ENCODE results near the gene TMBIM6. TPM values are rescaled to one million over a fixed set of nuclear protein-coding genes. Genes with fewer than 3 reads are reported as not detected.

TMBIM6 gene
- total RNA-seq, 1 experiment from 2014 or later = 402 TPM

GRCh38 chr12:49801141-49802063, 60.0 kb downstream of the TMBIM6 start:
- no peaks in the 10 kb centered on the region for H3K27me3 ChIP-seq (ENCODE audit: low read length)
- H4K20me1 ChIP-seq (ENCODE audit: low read length) = no peaks in the 10 kb centered on the region
- no peaks in the 10 kb centered on the region for H3K79me2 ChIP-seq (ENCODE audit: low read length)
- no peaks in the 10 kb centered on the region for H3K9me3 ChIP-seq (ENCODE audit: low read length)
- no peaks in the 10 kb centered on the region for H3K4me1 ChIP-seq (ENCODE audit: insufficient read depth, low read length)
- no peak overlapping the region for H3K27ac ChIP-seq (ENCODE audit: low read length)
- POLR2A ChIA-PET (ENCODE audit: unreplicated experiment) = interaction anchor here (0.6 kb wide), 1 partner anchor 1024 kb away, joined by 6 read pairs; no protein-coding TSS in a partner anchor
- no peak overlapping the region for H2AFZ ChIP-seq (ENCODE audit: low read length)
- DNase-seq (no peak), ATAC-seq (no peak)
- BruUV-seq (replicated peaks) = no TSS peak
- H3K9me2 ChIP-seq (replicated peaks; ENCODE audit: low read length) = no peaks in the 10 kb centered on the region
- no peak overlapping the region for H3K4me2 ChIP-seq (ENCODE audit: low read length)
- no peak overlapping the region for H3K4me3 ChIP-seq (ENCODE audit: low read length)
- TF ChIP-seq CTCF (conservative IDR thresholded peaks at IDR 0.05; ENCODE audit: low read depth, low read length) (no peak), EZH2 (IDR thresholded peaks at IDR 0.05; ENCODE audit: low read length, unreplicated experiment) (no peak), EZH2phosphoT487 (IDR thresholded peaks at IDR 0.05; ENCODE audit: borderline replicate concordance, low read length) (no peak)
- H3K36me3 ChIP-seq (ENCODE audit: low read depth, low read length) = no peaks in the 10 kb centered on the region
- no peaks in the 10 kb centered on the region for H3F3A ChIP-seq (ENCODE audit: low read length, unreplicated experiment)
- CTCF ChIA-PET = interaction anchor here (0.7 kb wide), 1 partner anchor 310 kb away, joined by 3 read pairs; the partner anchor contains the start of gene COX14
- H3K9ac ChIP-seq (ENCODE audit: low read length) = no peak overlapping the region
- intact Hi-C loops (cut with micrococcal nuclease) = no loop called here

GRCh38 chr12:49803693-49804450, 62.5 kb downstream of the TMBIM6 start:
- no peaks in the 10 kb centered on the region for H4K20me1 ChIP-seq (ENCODE audit: low read length)
- no peak overlapping the region for H3K4me3 ChIP-seq (ENCODE audit: low read length)
- no peaks in the 10 kb centered on the region for H3K9me3 ChIP-seq (ENCODE audit: low read length)
- BruUV-seq (replicated peaks) = no TSS peak
- no peak overlapping the region for H3K27ac ChIP-seq (ENCODE audit: low read length)
- H3K9me2 ChIP-seq (replicated peaks; ENCODE audit: low read length) = no peaks in the 10 kb centered on the region
- H2AFZ ChIP-seq (ENCODE audit: low read length) = no peak overlapping the region
- H3K79me2 ChIP-seq (ENCODE audit: low read length) = no peaks in the 10 kb centered on the region
- CTCF ChIA-PET = no interaction called here
- intact Hi-C loops (cut with micrococcal nuclease) = no loop called here
- DNase-seq (no peak), ATAC-seq (no peak)
- TF ChIP-seq EZH2 (IDR thresholded peaks at IDR 0.05; ENCODE audit: low read length, unreplicated experiment) = no peak
- no peak for TF ChIP-seq EZH2phosphoT487 (IDR thresholded peaks at IDR 0.05; ENCODE audit: borderline replicate concordance, low read length)
- no peak for TF ChIP-seq CTCF (conservative IDR thresholded peaks at IDR 0.05; ENCODE audit: low read depth, low read length)
- no peak overlapping the region for H3K9ac ChIP-seq (ENCODE audit: low read length)
- H3F3A ChIP-seq (ENCODE audit: low read length, unreplicated experiment) = no peaks in the 10 kb centered on the region
- no peaks in the 10 kb centered on the region for H3K4me1 ChIP-seq (ENCODE audit: insufficient read depth, low read length)
- no peaks in the 10 kb centered on the region for H3K36me3 ChIP-seq (ENCODE audit: low read depth, low read length)
- POLR2A ChIA-PET (ENCODE audit: unreplicated experiment) = no interaction called here
- H3K4me2 ChIP-seq (ENCODE audit: low read length) = no peak overlapping the region
- H3K27me3 ChIP-seq (ENCODE audit: low read length) = no peaks in the 10 kb centered on the region

Measured in PC-3 (cell line).